ENCODE measurements around the gene CES2. TPM values are rescaled to one million over a fixed set of nuclear protein-coding genes. Genes with fewer than 3 reads are reported as not detected.

CES2 gene
- total and polyA plus RNA-seq, 10 of the 15 experiments (the other 5 are each of a cell fraction or from before 2014, with no cell fraction given) = 1.6 to 33.7 (median 21.0) TPM

- SMC1A ChIA-PET (ENCODE audit: uncharacterized antibody, unreplicated experiment) = no interaction called here
- no peaks in the 10 kb centered on the region for H3K9me3 ChIP-seq (replicated peaks; ENCODE audit: control insufficient read depth, insufficient read depth, low read length)
- no peak overlapping the region for H3K4me3 ChIP-seq
- no peak overlapping the region for H2AFZ ChIP-seq (ENCODE audit: control insufficient read depth, low read depth, low read length)
- in situ Hi-C loops (cut with MboI) = no loop called here
- no TSS peak for BruUV-seq (replicated peaks)
- no peak overlapping the region for H3K9ac ChIP-seq (ENCODE audit: control insufficient read depth, insufficient read depth, low read length)
- RAD21 ChIA-PET (ENCODE audit: unreplicated experiment) = interaction anchor here (1.7 kb wide), 1 partner anchor 12 kb away, joined by 5 read pairs; no protein-coding TSS in a partner anchor
- DNase-seq (ENCODE audit: low read depth, low spot score) = no peak
- H4K20me1 ChIP-seq (ENCODE audit: control insufficient read depth, insufficient read depth) = no peaks in the 10 kb centered on the region
- no peaks in the 10 kb centered on the region for H3K36me3 ChIP-seq (ENCODE audit: control insufficient read depth in 2 of 2, insufficient read depth in 2 of 2, low read length in 1 of 2)
- H3K79me2 ChIP-seq (ENCODE audit: control insufficient read depth, insufficient read depth, low read length) = no peaks in the 10 kb centered on the region
- CTCF ChIA-PET = interaction anchor here (0.7 kb wide), 1 partner anchor 148 kb away, joined by 4 read pairs; no protein-coding TSS in a partner anchor
- H3K27ac ChIP-seq (ENCODE audit: control insufficient read depth, insufficient read depth) = no peak overlapping the region
- ATAC-seq = no peak
- H3K27me3 ChIP-seq (replicated peaks in 1 of 2; ENCODE audit: control insufficient read depth in 2 of 2, insufficient read depth in 2 of 2, low read length in 1 of 2) = no peaks in the 10 kb centered on the region
- H3K4me2 ChIP-seq (ENCODE audit: control insufficient read depth, insufficient read depth) = no peak overlapping the region
- intact Hi-C loops (cut with micrococcal nuclease; ENCODE audit: unreplicated experiment) = no loop called here
- POLR2A ChIA-PET = interaction anchor here (0.6 kb wide), 1 partner anchor 138 kb away, joined by 3 read pairs; no protein-coding TSS in a partner anchor
- peaks cover 8% of the 10 kb centered on the region for H3K4me1 ChIP-seq (ENCODE audit: control insufficient read depth, insufficient read depth, low read length)
- TF ChIP-seq USF1 (IDR thresholded peaks at IDR 0.05; ENCODE audit: borderline replicate concordance, extremely low read length, insufficient read depth, low read depth, low read length) (no peak), FOXM1 (IDR thresholded peaks at IDR 0.05; ENCODE audit: low read depth, low read length) (no peak), MYC (IDR thresholded peaks at IDR 0.05; ENCODE audit: insufficient read depth, insufficient read length, insufficient replicate concordance, low read length, severe bottlenecking) (no peak), MLLT1 (IDR thresholded peaks at IDR 0.05) (no peak), STAT3 (IDR thresholded peaks at IDR 0.05; ENCODE audit: low read depth, low read length) (no peak), KDM1A (IDR thresholded peaks at IDR 0.05; ENCODE audit: borderline replicate concordance) (no peak), SREBF1 (IDR thresholded peaks at IDR 0.05; ENCODE audit: low read length) (no peak), CREB1 (IDR thresholded peaks at IDR 0.05; ENCODE audit: low read depth) (no peak), ZZZ3 (IDR thresholded peaks at IDR 0.05; ENCODE audit: control insufficient read depth, insufficient read length, low read depth) (no peak), ATF2 (IDR thresholded peaks at IDR 0.05; ENCODE audit: low read length) (no peak), RFX5 (IDR thresholded peaks at IDR 0.05; ENCODE audit: low read depth, low read length) (no peak), CHD1 (IDR thresholded peaks at IDR 0.05; ENCODE audit: low read depth, low read length) (no peak), TCF3 (IDR thresholded peaks at IDR 0.05; ENCODE audit: borderline replicate concordance, insufficient read depth, low read depth, low read length) (no peak)
- FAIRE-seq = no peak
- 57% methylated on average over 6 of the region's 6 CpGs for WGBS (ENCODE audit: insufficient coverage, insufficient replicate concordance, low lambda C conversion rate, missing lambda C conversion rate)
These were observed 28.7 kb downstream of the CES2 start for GRCh38 chr16:66964049-66964448.
